ENCODE results near the gene PCSK6. TPM values are rescaled to one million over a fixed set of nuclear protein-coding genes. Genes with fewer than 3 reads are reported as not detected.

Gene PCSK6
- total and polyA plus RNA-seq, 2 of the 8 experiments (the other 6 are each of a cell fraction or from before 2014, with no cell fraction given): 1.9 to 4.0 TPM

- TF ChIP-seq CHD7 (IDR thresholded peaks at IDR 0.05; ENCODE audit: insufficient replicate concordance, low read length): no peak
- no peak for TF ChIP-seq POU5F1 (IDR thresholded peaks at IDR 0.05; ENCODE audit: low read depth, low read length)
- TF ChIP-seq ZNF274 (IDR thresholded peaks at IDR 0.05; ENCODE audit: borderline replicate concordance, extremely low read depth, low read length): no peak
- TF ChIP-seq CTCF (IDR thresholded peaks at IDR 0.05; ENCODE audit: control extremely low read depth in 1 of 3, insufficient read depth in 1 of 3, low read depth in 1 of 3, low read length in 3 of 3): no peak
- no peak for TF ChIP-seq CBX5 (IDR thresholded peaks at IDR 0.05; ENCODE audit: low read depth, low read length)
- TF ChIP-seq YY1 (IDR thresholded peaks at IDR 0.05; ENCODE audit: low read depth, low read length): no peak
- TF ChIP-seq SAP30 (IDR thresholded peaks at IDR 0.05; ENCODE audit: insufficient read depth, insufficient replicate concordance, low read length): no peak
- no peak for TF ChIP-seq CBX8 (IDR thresholded peaks at IDR 0.05; ENCODE audit: borderline replicate concordance, low read depth, low read length)
- TF ChIP-seq BCL11A (IDR thresholded peaks at IDR 0.05; ENCODE audit: low read depth in 2 of 2, low read length in 2 of 2): no peak
Observed at GRCh38 chr15:101429191-101429590, 60.3 kb downstream of the PCSK6 start (continued).

All from H1 (cell line).